ENCODE data around the gene SEMA3G.

Gene SEMA3G

GRCh38 chr3:52444860-52445793 is at the start of gene SEMA3G:
TSS of gene SEMA3G (minus strand) at chr3:52445103. CDS start at chr3:52445027, 76 bp downstream.
- DNase-seq: peak; percentile 92

GRCh38 chr3:52494445-52494844 is 49.5 kb upstream of the SEMA3G start:
- DNase-seq: no peak

- no peak for DNase-seq
These were observed 48.5 kb upstream of the SEMA3G start for GRCh38 chr3:52493232-52494017.

- DNase-seq: no peak
These were observed 47.2 kb upstream of the SEMA3G start for GRCh38 chr3:52492059-52492458.

GRCh38 chr3:52490939-52491526 is 46.1 kb upstream of the SEMA3G start:
- DNase-seq: no peak

- DNase-seq: no peak
These were observed 45.4 kb upstream of the SEMA3G start for GRCh38 chr3:52490035-52490938.

GRCh38 chr3:52489453-52489852 is 44.5 kb upstream of the SEMA3G start:
- DNase-seq: no peak

- DNase-seq: no peak
These were observed 43.8 kb upstream of the SEMA3G start for GRCh38 chr3:52488746-52489145.

GRCh38 chr3:52487788-52488691 is 43.1 kb upstream of the SEMA3G start:
- DNase-seq: no peak

- no peak for DNase-seq
These were observed 42.3 kb upstream of the SEMA3G start for GRCh38 chr3:52487050-52487787.

GRCh38 chr3:52484680-52485461 is 40.0 kb upstream of the SEMA3G start:
- no peak for DNase-seq

GRCh38 chr3:52483577-52484381 is 38.9 kb upstream of the SEMA3G start:
- DNase-seq: no peak

- no peak for DNase-seq
These were observed 38.2 kb upstream of the SEMA3G start for GRCh38 chr3:52483081-52483480.

- DNase-seq: peak; percentile 75
These were observed 37.1 kb upstream of the SEMA3G start for GRCh38 chr3:52481819-52482521.

- DNase-seq: no peak
These were observed 36.1 kb upstream of the SEMA3G start for GRCh38 chr3:52480768-52481715.

GRCh38 chr3:52479877-52480575 is 35.1 kb upstream of the SEMA3G start:
- no peak for DNase-seq
